Epithelial cell of esophagus (primary cell): Measurements from ENCODE around the gene FOXC2.
A peak's percentile ranks its signal among the peaks of the same experiment; 100 is the strongest.

ENCODE experiments used
- DNase-seq: peaks from one replicate; pipeline ENCODE4 v3.0.0; 2010; ENCODE audit warnings: low read depth
- H3K4me3 ChIP-seq: 2 replicates; pipeline ENCODE4 v1.5.1; 2011; ENCODE audit warnings: mild to moderate bottlenecking, low read length, control low read depth
- CTCF ChIP-seq: IDR thresholded peaks from 2 replicates; pipeline ENCODE4 v1.5.1; 2011; ENCODE audit warnings: low read depth, mild to moderate bottlenecking, low read length, control low read depth, inconsistent platforms; ENCODE audit not compliant: insufficient read depth; ENCODE audit errors: missing control alignments

FOXC2 gene

GRCh38 chr16:86590501-86591144 is 24.0 kb downstream of the FOXC2 start:
- no peak for TF ChIP-seq CTCF
- H3K4me3 ChIP-seq: no peak overlapping the region
- peak; percentile 91 for DNase-seq

- no peak overlapping the region for H3K4me3 ChIP-seq
- DNase-seq: no peak
- no peak for TF ChIP-seq CTCF
Observed at GRCh38 chr16:86591270-86591669, 24.6 kb downstream of the FOXC2 start.

- H3K4me3 ChIP-seq: no peak overlapping the region
- no peak for DNase-seq
- TF ChIP-seq CTCF: no peak
Observed at GRCh38 chr16:86593913-86594620, 27.4 kb downstream of the FOXC2 start.

GRCh38 chr16:86594721-86595120 is 28.1 kb downstream of the FOXC2 start:
- DNase-seq: no peak
- H3K4me3 ChIP-seq: no peak overlapping the region
- TF ChIP-seq CTCF: no peak

- TF ChIP-seq CTCF: no peak
- DNase-seq: no peak
- H3K4me3 ChIP-seq: no peak overlapping the region
Observed at GRCh38 chr16:86595983-86596605, 29.5 kb downstream of the FOXC2 start.

- no peak for DNase-seq
- no peak overlapping the region for H3K4me3 ChIP-seq
- no peak for TF ChIP-seq CTCF
Observed at GRCh38 chr16:86597126-86597879, 30.7 kb downstream of the FOXC2 start.
